Peyer's patch (tissue), 4 donors: ENCODE results near the gene MYO3A.

Experiments
- CTCF ChIP-seq, 6 experiments: fragments of 450-650 bp in 4 of 6; fragments of 200-600 bp in 2 of 6; sonication (generic) in 1 of 6; IDR thresholded peaks; one replicate each; pipeline ENCODE4 v1.5.1; 2017 to 2019; ENCODE audit warnings: antibody characterized with exemption in 6 of 6, mild to moderate bottlenecking in 3 of 6, moderate library complexity in 1 of 6
- POLR2A ChIP-seq, 2 donors: fragments of 450-650 bp; IDR thresholded peaks; one replicate each; pipeline ENCODE4 v1.5.1; 2017; ENCODE audit warnings: antibody characterized with exemption in 2 of 2, mild to moderate bottlenecking in 2 of 2, moderate library complexity in 2 of 2

DNA sequence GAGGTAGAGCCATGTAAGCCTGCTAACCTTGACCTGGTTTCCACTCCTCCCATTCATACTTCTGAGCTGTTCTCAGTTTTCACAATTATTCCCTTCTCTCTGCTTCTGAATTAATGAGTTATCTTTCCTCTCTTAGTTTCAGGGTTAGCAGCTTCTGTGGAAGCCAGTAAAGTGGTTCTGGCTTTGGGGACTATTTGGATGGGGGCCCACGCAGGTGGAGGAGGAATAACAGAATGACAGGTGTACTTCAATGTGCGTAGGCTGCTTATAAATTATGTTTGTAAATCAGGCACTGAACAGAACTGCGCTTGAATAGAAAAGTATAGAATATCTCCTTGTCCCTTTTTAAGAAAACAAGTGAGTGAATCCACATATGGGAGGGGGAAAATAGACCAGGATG, 153.6 kb downstream of the MYO3A start:
- no peak for TF ChIP-seq CTCF (IDR thresholded peaks at IDR 0.05)
- no peak for TF ChIP-seq POLR2A (IDR thresholded peaks at IDR 0.05)
